ENCODE measurements around the gene RAD51B.
A peak's percentile ranks its signal among the peaks of the same experiment; 100 is the strongest.

Gene RAD51B

DNA sequence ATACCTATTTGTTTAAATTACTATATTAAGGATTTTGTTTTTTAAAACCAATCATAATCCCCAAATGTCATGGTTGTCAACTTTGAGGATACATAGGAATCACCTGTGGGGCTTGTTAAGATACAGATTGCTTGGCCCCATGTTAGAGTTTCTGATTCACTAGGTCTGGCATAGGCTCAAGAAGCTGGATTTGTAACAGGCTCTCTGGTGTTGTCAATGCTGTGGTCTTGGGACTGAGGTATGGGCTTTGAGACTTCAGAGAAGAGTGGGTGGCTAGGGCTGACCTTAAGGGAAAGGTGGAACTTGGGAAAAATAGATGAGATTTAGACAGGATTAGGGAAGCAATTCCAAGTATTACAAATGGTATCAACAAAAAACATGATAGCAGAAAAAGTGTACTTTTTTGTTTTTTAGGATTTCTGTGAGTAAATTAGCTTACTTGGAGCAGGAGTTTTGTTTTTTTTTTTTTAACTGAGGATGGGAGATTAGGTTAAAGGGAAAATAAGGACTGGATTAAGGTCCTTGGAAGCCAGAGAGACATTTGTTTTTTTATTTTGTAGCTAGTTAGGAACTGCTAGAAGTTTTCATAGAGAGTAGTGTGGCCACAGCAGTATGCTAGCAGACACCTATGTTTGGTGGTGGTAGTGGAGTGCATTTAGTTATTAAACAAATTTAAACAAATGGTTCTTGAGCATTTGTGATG, 88.6 kb downstream of the RAD51B start:
- peak; percentile 63 for FAIRE-seq

- FAIRE-seq, result peak; percentile 72
These were observed 92.0 kb downstream of the RAD51B start for GRCh38 chr14:67911562-67911961.

- peak; percentile 13 for FAIRE-seq
These were observed 96.9 kb downstream of the RAD51B start for GRCh38 chr14:67916430-67916829.

DNA sequence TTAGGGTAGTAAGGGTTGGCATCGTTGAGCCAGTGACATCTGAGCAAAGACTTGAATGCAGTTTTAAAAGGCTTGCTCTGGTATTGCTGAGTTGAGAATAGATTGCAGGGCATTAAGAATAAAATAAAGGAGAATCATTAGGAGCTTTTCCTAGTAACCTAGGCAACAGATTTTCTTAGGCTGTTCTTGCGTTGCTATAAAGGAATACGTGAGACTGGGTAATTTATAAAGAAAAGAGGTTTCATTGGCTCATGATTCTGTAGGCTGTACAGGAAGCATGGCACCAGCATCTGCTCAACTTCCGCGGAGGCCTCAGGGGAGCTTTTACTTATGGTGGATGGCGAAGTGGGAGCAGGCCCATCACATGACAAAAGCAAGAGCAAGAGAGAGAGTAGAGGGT, 97.4 kb downstream of the RAD51B start:
- no peak for FAIRE-seq

GRCh38 chr14:67918838-67919237, 99.3 kb downstream of the RAD51B start:
- FAIRE-seq, result peak; percentile 34

GRCh38 chr14:67919259-67920032, 99.9 kb downstream of the RAD51B start:
- FAIRE-seq, result no peak

GRCh38 chr14:67926821-67927220, 107.2 kb downstream of the RAD51B start:
- peak; percentile 3 for FAIRE-seq

DNA sequence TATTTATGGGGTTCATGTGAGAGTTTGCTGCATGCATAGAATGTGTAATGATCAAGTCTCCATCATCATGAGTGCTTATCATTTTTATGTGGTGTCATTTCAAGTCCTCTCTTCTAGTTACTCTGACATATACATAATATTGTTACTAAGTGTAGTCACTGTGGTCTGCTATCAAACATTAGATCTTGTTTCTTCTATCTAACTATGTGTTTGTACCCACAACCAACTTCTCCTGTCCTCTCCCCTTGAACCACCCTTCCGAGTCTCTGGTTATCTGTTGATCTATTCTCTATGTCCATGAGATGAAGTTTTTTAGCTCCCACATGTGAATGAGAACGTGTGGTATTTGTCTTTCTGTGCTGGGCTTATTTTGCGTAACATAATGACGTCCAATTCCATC, 107.7 kb downstream of the RAD51B start:
- no peak for FAIRE-seq

DNA sequence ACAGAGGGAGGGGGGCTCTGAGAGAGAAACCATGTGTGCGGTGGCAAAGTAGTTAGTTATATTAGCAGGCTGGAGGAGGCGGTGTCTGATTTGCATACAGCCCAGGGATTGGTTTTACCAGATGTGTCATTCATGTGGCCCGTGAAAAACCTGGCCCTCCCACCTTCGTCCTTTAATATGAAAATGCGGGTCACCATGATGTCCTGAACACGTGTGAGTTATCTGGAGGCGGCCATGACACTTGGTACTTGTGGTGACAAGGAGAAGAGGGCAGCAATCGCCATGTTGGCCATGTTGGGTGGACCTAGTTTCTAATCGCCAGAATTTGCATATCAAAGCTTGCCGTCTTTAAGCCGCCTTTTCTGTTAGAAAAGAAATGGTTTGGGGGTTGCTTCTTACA, 108.8 kb downstream of the RAD51B start:
- no peak for FAIRE-seq

- FAIRE-seq, result no peak
These were observed 113.2 kb downstream of the RAD51B start for GRCh38 chr14:67932708-67933246.

GRCh38 chr14:67933266-67933665, 113.7 kb downstream of the RAD51B start:
- no peak for FAIRE-seq

GRCh38 chr14:67934087-67934486, 114.5 kb downstream of the RAD51B start:
- peak; percentile 100 for FAIRE-seq

DNA sequence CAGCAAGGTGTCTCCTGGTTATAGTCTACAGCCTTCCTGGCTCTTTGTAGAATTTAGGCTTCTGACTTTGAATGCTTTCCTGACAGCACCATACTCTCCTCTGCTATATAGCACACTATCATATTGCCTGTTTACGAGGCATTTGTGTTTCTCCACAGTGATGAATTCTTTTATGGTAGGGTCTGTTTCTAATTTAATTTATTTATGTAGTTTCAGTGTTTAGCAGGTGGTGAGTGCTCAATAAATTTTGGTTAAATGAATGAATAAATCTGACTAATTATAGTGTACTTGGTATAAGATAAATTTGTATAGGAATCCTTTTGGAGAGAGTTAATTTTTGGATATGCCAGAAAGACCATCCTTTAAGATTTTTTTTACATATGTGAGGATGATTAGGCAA, 115.3 kb downstream of the RAD51B start:
- no peak for FAIRE-seq

GRCh38 chr14:67935371-67935770, 115.8 kb downstream of the RAD51B start:
- no peak for FAIRE-seq

DNA sequence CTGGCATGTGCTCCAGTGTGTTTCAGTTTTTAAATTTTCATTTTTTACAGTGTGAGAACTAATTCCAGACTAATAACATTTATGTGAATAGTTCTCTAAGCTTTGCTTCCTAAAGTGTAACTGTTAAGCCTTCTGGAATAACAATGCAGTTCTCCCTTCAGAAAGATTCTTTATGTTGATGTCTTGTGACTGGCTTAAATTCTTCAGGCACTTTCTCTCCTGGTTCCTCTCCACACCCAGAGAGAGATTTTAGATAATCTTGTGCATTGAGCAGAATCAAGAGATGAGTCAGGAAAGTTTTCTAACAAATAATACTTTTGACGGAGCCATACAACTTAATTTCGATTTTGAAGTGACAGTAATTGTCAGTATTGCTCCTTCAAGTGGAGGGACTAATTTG, 118.5 kb downstream of the RAD51B start:
- peak; percentile 99 for FAIRE-seq

GRCh38 chr14:67940486-67941455, 121.2 kb downstream of the RAD51B start:
- peak; percentile 100 for FAIRE-seq

GRCh38 chr14:67941456-67942018, 122.0 kb downstream of the RAD51B start:
- no peak for FAIRE-seq

DNA sequence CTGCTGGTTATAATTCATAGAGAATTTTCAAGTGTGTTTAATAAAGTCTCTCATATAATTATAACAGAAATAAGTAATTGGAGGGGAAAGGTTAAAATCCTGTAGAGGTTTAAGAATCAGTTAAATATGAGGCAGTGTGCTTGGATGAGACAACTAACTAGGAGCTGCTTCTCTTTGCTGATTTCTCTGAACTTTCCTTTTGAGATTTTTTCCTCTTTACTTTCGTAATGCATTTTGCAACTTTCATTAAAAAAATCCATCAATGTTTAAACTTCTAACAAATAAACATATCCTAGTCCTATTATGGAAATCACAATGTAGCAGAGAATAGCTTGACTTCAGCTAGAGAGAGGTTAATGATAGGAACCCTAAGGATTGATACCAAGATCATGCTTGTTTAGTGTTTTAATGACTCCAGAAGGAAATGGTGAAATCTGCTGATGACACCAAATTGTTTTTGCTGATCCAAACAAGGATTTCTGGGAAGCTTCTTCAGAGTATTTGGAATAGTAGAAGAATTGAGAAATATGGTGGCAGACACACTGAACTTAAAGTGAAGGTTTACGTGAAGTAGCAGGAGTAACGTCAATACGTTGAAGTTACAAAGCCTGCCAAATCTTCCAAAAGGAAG, 122.6 kb downstream of the RAD51B start:
- no peak for FAIRE-seq

DNA sequence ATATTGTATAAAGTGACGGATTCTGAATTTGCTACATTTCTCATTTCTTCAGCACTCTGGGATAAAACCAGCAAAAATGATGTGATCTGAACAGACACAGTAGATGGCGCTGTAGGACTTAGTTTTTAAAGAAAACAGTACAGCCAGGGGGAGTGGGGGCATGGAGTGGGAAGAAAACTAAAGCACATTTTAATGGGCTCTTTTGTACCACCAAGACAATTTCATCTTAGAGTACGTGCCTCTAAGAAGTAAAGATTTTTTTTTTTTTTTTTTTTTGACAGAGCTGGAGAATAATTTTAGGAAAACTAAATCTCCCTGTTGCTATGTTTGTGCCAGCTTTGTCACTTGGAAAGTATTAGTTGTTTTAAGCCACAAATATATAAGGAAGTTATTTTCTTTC, 124.4 kb downstream of the RAD51B start:
- FAIRE-seq, result no peak

- no peak for FAIRE-seq
These were observed 125.0 kb downstream of the RAD51B start for GRCh38 chr14:67944605-67945004.

DNA sequence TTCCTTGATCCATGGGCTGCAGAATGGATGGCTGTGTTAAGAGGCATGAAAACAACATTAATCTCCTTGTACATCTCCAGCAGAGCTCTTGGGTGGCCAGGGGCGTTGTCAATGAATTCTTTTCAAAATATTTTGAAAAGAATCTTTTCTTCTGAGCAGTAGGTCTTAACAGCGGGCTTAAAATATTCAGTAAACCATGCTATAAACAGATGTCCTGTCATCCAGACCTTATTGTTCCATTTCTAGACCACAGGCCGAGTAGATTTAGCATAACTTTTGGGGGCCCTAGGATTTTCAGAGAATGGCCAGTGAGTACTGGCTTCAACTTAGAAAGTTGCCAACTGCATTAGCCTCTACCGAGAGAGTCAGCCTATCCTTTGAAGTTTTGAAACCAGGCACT, 130.2 kb downstream of the RAD51B start:
- FAIRE-seq, result no peak

DNA sequence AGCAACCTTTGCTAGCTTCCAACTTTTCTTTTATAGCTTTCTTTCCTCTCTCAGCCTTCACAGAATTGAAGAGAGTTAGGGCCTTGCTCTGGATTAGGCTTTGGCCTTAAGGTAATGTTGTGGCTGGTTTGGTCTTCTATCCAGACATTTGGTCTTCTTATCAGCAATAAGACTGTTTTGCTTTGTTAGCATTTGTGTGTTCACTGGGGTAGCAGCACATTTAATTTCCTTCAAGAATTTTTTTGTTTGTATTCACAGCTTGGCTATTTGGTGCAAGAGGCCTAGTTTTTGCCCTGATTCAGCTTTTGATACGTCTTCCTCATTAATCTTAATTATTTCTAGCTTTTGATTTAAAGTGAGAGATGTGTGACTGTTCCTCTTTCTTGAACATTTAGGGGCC, 130.8 kb downstream of the RAD51B start:
- no peak for FAIRE-seq
